ENCODE measurements around the gene DHX30. TPM values are rescaled to one million over a fixed set of nuclear protein-coding genes. Genes with fewer than 3 reads are reported as not detected.

The DHX30 gene
- total RNA-seq, 1 donor from 2014 or later, result 50.0 TPM

DNA sequence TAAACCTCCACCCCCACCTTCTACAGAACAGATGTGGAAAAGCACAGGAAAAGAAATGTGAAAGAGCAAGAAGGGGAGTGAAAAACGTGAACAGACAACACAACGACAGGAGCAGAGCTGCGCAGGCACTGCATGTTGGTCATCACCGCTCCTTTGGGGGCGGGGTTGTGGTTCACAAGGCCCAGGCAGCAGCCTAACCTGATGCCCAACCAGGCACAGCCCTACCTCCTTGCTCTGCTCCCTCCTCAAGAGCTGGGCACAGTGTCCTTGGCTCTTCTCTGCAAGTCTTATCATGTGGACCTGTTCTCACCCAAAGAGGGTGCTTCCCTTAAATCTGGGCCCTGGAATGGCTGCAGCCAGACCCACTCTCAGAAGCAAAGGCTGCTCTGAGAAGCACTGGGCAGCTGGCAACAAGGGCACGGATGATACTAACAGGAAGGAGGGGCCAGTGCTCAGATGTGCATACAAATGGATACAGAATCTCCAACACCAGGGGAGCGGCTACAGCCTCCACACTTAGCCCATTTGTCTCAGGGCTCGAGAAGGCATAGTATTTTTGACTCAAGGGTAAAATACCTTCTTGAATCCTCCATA lies 64.6 kb downstream of the DHX30 start:
- Mint-ChIP-seq H3K36me3 (ENCODE audit: low read depth, unreplicated experiment) (peaks cover 37% of the 10 kb centered on the region), H3K27ac (ENCODE audit: unreplicated experiment) (no peak overlapping the region), H3K4me3 (ENCODE audit: unreplicated experiment) (no peak overlapping the region)

DNA sequence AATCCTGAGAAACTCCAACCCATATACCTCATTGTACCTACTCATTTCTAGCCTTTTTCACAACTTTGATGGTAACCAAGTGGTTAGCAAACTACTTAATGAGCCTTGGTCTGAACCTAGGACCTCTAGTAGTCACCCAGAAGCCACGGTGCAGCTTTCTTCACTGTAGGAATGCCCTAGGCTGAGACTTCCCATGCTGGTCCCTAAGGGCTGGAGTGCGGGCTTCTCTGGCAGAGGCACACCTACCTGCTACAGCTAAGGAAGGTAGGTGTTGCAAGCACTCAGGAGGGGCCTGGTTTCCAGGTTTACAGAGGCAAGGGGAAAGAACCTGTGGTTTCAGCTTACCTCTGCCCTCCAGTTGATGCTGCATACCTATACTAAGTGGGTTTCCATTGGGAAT lies 65.4 kb downstream of the DHX30 start:
- H3K36me3 ChIP-seq (ENCODE audit: insufficient read depth, low read length), result peaks cover 65% of the 10 kb centered on the region
- peaks cover 43% of the 10 kb centered on the region for H3K36me3 Mint-ChIP-seq (ENCODE audit: low read depth, unreplicated experiment)
- H4K20me1 ChIP-seq (ENCODE audit: insufficient read depth, low read length), result peaks cover 41% of the 10 kb centered on the region
- H3K27ac ChIP-seq (ENCODE audit: low read depth, low read length), result no peak overlapping the region
- DNase-seq (ENCODE audit: low read depth) (no peak), FAIRE-seq (no peak)
- no peaks in the 10 kb centered on the region for H3K9me3 ChIP-seq (ENCODE audit: insufficient read depth, low read depth, low read length)
- H3K27me3 Mint-ChIP-seq (ENCODE audit: low read depth, unreplicated experiment), result no peaks in the 10 kb centered on the region
- no peaks in the 10 kb centered on the region for H3K27me3 ChIP-seq (ENCODE audit: insufficient read depth, low read length)
- peaks cover 8% of the 10 kb centered on the region for H3K79me2 ChIP-seq (ENCODE audit: insufficient read depth, low read length)
- H3K9me3 Mint-ChIP-seq (ENCODE audit: unreplicated experiment), result no peaks in the 10 kb centered on the region
- no peak overlapping the region for H3K4me3 Mint-ChIP-seq (ENCODE audit: unreplicated experiment)
- H3K4me3 ChIP-seq (ENCODE audit: insufficient read depth, low read depth, low read length), result no peak overlapping the region
- no peak overlapping the region for H3K9ac ChIP-seq (ENCODE audit: low read length)
- no peak overlapping the region for H2AFZ ChIP-seq (ENCODE audit: low read depth, low read length)
- no peak overlapping the region for H3K4me2 ChIP-seq (ENCODE audit: low read length)
- peaks cover 16% of the 10 kb centered on the region for H3K4me1 Mint-ChIP-seq (ENCODE audit: low read depth, unreplicated experiment)
- no peak overlapping the region for H3K27ac Mint-ChIP-seq (ENCODE audit: unreplicated experiment)
- no peak for TF ChIP-seq EZH2 (IDR thresholded peaks at IDR 0.05; ENCODE audit: insufficient read depth, low read length)
- no peaks in the 10 kb centered on the region for H3K4me1 ChIP-seq (ENCODE audit: insufficient read depth, low read length)

More for the DNA sequence above, 64.6 kb downstream of the DHX30 start:
- no peaks in the 10 kb centered on the region for H3K27me3 ChIP-seq (ENCODE audit: insufficient read depth, low read length)
- H3K9me3 ChIP-seq (ENCODE audit: insufficient read depth, low read depth, low read length), result no peaks in the 10 kb centered on the region
- no peak overlapping the region for H3K4me3 ChIP-seq (ENCODE audit: insufficient read depth, low read depth, low read length)
- TF ChIP-seq EZH2 (IDR thresholded peaks at IDR 0.05; ENCODE audit: insufficient read depth, low read length) (no peak), CTCF (IDR thresholded peaks at IDR 0.05; ENCODE audit: insufficient read depth, low read depth, low read length) (no peak)
- H3K27me3 Mint-ChIP-seq (ENCODE audit: low read depth, unreplicated experiment), result no peaks in the 10 kb centered on the region
- H3K79me2 ChIP-seq (ENCODE audit: insufficient read depth, low read length), result peaks cover 8% of the 10 kb centered on the region
- H4K20me1 ChIP-seq (ENCODE audit: insufficient read depth, low read length), result peaks cover 40% of the 10 kb centered on the region
- H3K4me1 Mint-ChIP-seq (ENCODE audit: low read depth, unreplicated experiment), result peaks cover 16% of the 10 kb centered on the region
- H2AFZ ChIP-seq (ENCODE audit: low read depth, low read length), result no peak overlapping the region
- H3K4me1 ChIP-seq (ENCODE audit: insufficient read depth, low read length), result no peaks in the 10 kb centered on the region
- no peaks in the 10 kb centered on the region for H3K9me3 Mint-ChIP-seq (ENCODE audit: unreplicated experiment)
- H3K9ac ChIP-seq (ENCODE audit: low read length), result no peak overlapping the region
- no peak overlapping the region for H3K4me2 ChIP-seq (ENCODE audit: low read length)
- no peak for FAIRE-seq
- DNase-seq (ENCODE audit: low read depth), result no peak
- peaks cover 58% of the 10 kb centered on the region for H3K36me3 ChIP-seq (ENCODE audit: insufficient read depth, low read length)
- H3K27ac ChIP-seq (ENCODE audit: low read depth, low read length), result no peak overlapping the region

DNA sequence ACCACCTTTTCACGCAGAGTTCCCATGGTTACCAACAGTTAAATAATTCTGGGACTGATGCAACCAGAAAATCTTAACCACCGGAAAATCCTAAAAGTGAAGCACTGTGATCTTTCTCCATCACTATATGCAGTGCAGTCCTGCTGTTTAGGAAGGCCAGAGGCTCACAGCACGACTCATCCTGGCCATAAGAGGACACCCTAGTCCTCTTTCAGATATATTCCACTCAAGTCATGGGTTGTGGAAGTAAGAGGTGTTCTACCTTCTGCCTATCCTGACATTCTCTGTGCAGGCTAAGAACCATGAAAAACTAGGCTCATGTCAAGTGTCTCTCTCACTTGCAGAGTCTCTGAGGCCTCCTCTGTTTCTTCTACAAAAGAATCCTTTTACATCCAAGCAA lies 67.2 kb downstream of the DHX30 start:
- peaks cover 45% of the 10 kb centered on the region for H3K36me3 Mint-ChIP-seq (ENCODE audit: low read depth, unreplicated experiment)
- DNase-seq (ENCODE audit: low read depth) (no peak), FAIRE-seq (no peak)
- Histone ChIP-seq H3K27ac (ENCODE audit: low read depth, low read length) (no peak overlapping the region), H3K4me1 (ENCODE audit: insufficient read depth, low read length) (no peaks in the 10 kb centered on the region), H4K20me1 (ENCODE audit: insufficient read depth, low read length) (peaks cover 29% of the 10 kb centered on the region), H3K79me2 (ENCODE audit: insufficient read depth, low read length) (peaks cover 9% of the 10 kb centered on the region), H3K4me3 (ENCODE audit: insufficient read depth, low read depth, low read length) (no peak overlapping the region), H3K27me3 (ENCODE audit: insufficient read depth, low read length) (no peaks in the 10 kb centered on the region), H3K9ac (ENCODE audit: low read length) (no peak overlapping the region), H3K36me3 (ENCODE audit: insufficient read depth, low read length) (peaks cover 63% of the 10 kb centered on the region), H3K4me2 (ENCODE audit: low read length) (no peak overlapping the region), H3K9me3 (ENCODE audit: insufficient read depth, low read depth, low read length) (no peaks in the 10 kb centered on the region), H2AFZ (ENCODE audit: low read depth, low read length) (no peak overlapping the region)
- H3K4me1 Mint-ChIP-seq (ENCODE audit: low read depth, unreplicated experiment), result peaks cover 17% of the 10 kb centered on the region
- no peak overlapping the region for H3K4me3 Mint-ChIP-seq (ENCODE audit: unreplicated experiment)
- H3K27ac Mint-ChIP-seq (ENCODE audit: unreplicated experiment), result peak overlapping the region; percentile 59
- H3K9me3 Mint-ChIP-seq (ENCODE audit: unreplicated experiment), result no peaks in the 10 kb centered on the region
- TF ChIP-seq CTCF (IDR thresholded peaks at IDR 0.05; ENCODE audit: insufficient read depth, low read depth, low read length), result no peak
- TF ChIP-seq EZH2 (IDR thresholded peaks at IDR 0.05; ENCODE audit: insufficient read depth, low read length), result no peak
- no peaks in the 10 kb centered on the region for H3K27me3 Mint-ChIP-seq (ENCODE audit: low read depth, unreplicated experiment)

Measured in astrocyte (in vitro differentiated cells and primary cell).